ENCODE measurements around the gene PIGN. TPM values are rescaled to one million over a fixed set of nuclear protein-coding genes. Genes with fewer than 3 reads are reported as not detected.

The PIGN gene
- total RNA-seq, 3 donors from 2014 or later: 33.1 to 67.2 (median 47.9) TPM

- H3K9me3 ChIP-seq: no peaks in the 10 kb centered on the region
- H3K4me3 ChIP-seq: no peak overlapping the region
- H3K36me3 ChIP-seq: no peaks in the 10 kb centered on the region
- no peaks in the 10 kb centered on the region for H3K27me3 ChIP-seq
- intact Hi-C loops (cut with DNase I; ENCODE audit: low total_unique reads): no loop called here
- DNase-seq (ENCODE audit: low spot score in 2 of 2): no peak
- H3K4me1 ChIP-seq: no peaks in the 10 kb centered on the region
- no peak overlapping the region for H3K27ac ChIP-seq
- TF ChIP-seq POLR2AphosphoS5 (IDR thresholded peaks at IDR 0.05): no peak
- no peak for TF ChIP-seq CTCF (IDR thresholded peaks at IDR 0.05)
- no peak for TF ChIP-seq POLR2A (IDR thresholded peaks at IDR 0.05)
Observed at GRCh38 chr18:62023536-62023935, 163.3 kb downstream of the PIGN start.

DNA sequence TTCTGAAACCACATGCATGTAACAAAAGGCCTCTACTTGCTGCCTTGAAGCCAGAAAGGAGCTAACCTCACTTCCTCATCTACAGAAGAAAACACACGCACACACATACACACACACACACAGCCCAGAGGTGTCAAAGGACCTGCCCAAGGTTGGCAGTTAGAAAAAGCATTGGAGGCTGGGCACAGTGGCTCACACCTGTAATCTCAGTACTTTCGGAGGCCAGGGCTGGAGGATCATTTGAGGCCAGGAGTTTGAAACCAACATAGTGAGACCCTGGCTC, 168.2 kb downstream of the PIGN start:
- no peak for DNase-seq (ENCODE audit: low spot score in 2 of 2)
- intact Hi-C loops (cut with DNase I; ENCODE audit: low total_unique reads): no loop called here
- Histone ChIP-seq H3K4me3 (no peak overlapping the region), H3K36me3 (no peaks in the 10 kb centered on the region), H3K9me3 (no peaks in the 10 kb centered on the region), H3K4me1 (no peaks in the 10 kb centered on the region), H3K27ac (peak overlapping the region in 1 of 2 donors; percentile 79), H3K27me3 (no peaks in the 10 kb centered on the region)
- no peak for TF ChIP-seq POLR2A (IDR thresholded peaks at IDR 0.05)
- TF ChIP-seq CTCF (IDR thresholded peaks at IDR 0.05): no peak
- TF ChIP-seq POLR2AphosphoS5 (IDR thresholded peaks at IDR 0.05): no peak

GRCh38 chr18:62018034-62018758, 168.7 kb downstream of the PIGN start:
- no peak for DNase-seq (ENCODE audit: low spot score in 2 of 2)
- TF ChIP-seq CTCF (IDR thresholded peaks at IDR 0.05) (no peak), POLR2AphosphoS5 (IDR thresholded peaks at IDR 0.05) (peak in 1 of 3 donors; percentile 46), POLR2A (IDR thresholded peaks at IDR 0.05) (no peak)
- H3K4me1 ChIP-seq: no peaks in the 10 kb centered on the region
- H3K36me3 ChIP-seq: no peaks in the 10 kb centered on the region
- intact Hi-C loops (cut with DNase I; ENCODE audit: low total_unique reads): no loop called here
- H3K27ac ChIP-seq: peak overlapping the region in 1 of 2 donors; percentile 79
- H3K27me3 ChIP-seq: no peaks in the 10 kb centered on the region
- no peaks in the 10 kb centered on the region for H3K9me3 ChIP-seq
- no peak overlapping the region for H3K4me3 ChIP-seq

- TF ChIP-seq CTCF (IDR thresholded peaks at IDR 0.05) (no peak), POLR2A (IDR thresholded peaks at IDR 0.05) (no peak), POLR2AphosphoS5 (IDR thresholded peaks at IDR 0.05) (no peak)
- H3K9me3 ChIP-seq: no peaks in the 10 kb centered on the region
- H3K4me3 ChIP-seq: no peak overlapping the region
- peak overlapping the region in 1 of 2 donors; percentile 79 for H3K27ac ChIP-seq
- no peaks in the 10 kb centered on the region for H3K36me3 ChIP-seq
- H3K27me3 ChIP-seq: no peaks in the 10 kb centered on the region
- H3K4me1 ChIP-seq: no peaks in the 10 kb centered on the region
- no peak for DNase-seq (ENCODE audit: low spot score in 2 of 2)
- intact Hi-C loops (cut with DNase I; ENCODE audit: low total_unique reads): no loop called here
Observed at GRCh38 chr18:62017618-62018017, 169.2 kb downstream of the PIGN start.

DNA sequence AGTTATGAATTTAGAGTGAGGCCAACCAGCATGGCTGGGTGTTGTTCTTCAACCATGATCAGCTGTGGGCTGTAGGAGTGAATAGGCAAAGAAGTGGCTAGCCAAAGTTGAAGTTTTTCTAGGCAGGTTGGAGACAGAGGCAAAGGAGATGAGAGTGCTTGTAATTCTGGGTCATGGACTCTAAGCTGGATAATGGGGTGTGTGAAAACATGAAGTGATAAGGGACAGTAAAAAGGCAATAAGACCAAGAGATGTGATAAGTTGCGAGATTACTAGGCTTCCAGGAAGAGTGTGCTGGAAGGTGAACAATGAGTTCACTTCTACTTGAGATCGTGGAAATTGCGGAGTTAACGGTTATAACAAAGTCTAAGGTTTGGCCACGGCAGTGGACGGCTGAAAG, 175.4 kb downstream of the PIGN start:
- no peaks in the 10 kb centered on the region for H3K9me3 ChIP-seq
- TF ChIP-seq CTCF (IDR thresholded peaks at IDR 0.05) (no peak), POLR2AphosphoS5 (IDR thresholded peaks at IDR 0.05) (no peak), POLR2A (IDR thresholded peaks at IDR 0.05) (no peak)
- no peak overlapping the region for H3K27ac ChIP-seq
- H3K36me3 ChIP-seq: no peaks in the 10 kb centered on the region
- H3K4me1 ChIP-seq: no peaks in the 10 kb centered on the region
- no peak for DNase-seq (ENCODE audit: low spot score in 2 of 2)
- intact Hi-C loops (cut with DNase I; ENCODE audit: low total_unique reads): no loop called here
- no peak overlapping the region for H3K4me3 ChIP-seq
- no peaks in the 10 kb centered on the region for H3K27me3 ChIP-seq

All from breast epithelium (tissue), 4 donors.